Breast epithelium (tissue), 4 donors: Measurements from ENCODE around the gene KIF6. TPM values are rescaled to one million over a fixed set of nuclear protein-coding genes. Genes with fewer than 3 reads are reported as not detected.

Experiments
- DNase-seq, 2 donors: peaks; one replicate each; pipeline ENCODE4 v3.0.0-alpha.2; 2019; ENCODE audit warnings: low spot score in 2 of 2
- H3K27ac ChIP-seq, 2 donors: fragments of 200-600 bp; sonication (generic) in 1 of 2; one replicate each; pipeline ENCODE4 v1.5.1; 2016 to 2019; ENCODE audit warnings: mild to moderate bottlenecking in 1 of 2
- H3K27me3 ChIP-seq, 2 donors: fragments of 200-600 bp; sonication (generic) in 1 of 2; one replicate each; pipeline versions ENCODE4 v1.5.1 to v1.6.0; 2017 to 2019; ENCODE audit warnings: control low read depth in 1 of 2, mild to moderate bottlenecking in 1 of 2
- H3K36me3 ChIP-seq: fragments of 200-600 bp; one replicate; pipeline ENCODE4 v1.5.1; 2019
- H3K4me1 ChIP-seq, 2 donors: fragments of 200-600 bp; sonication (generic); one replicate each; pipeline ENCODE4 v1.5.1; 2016 to 2019; ENCODE audit warnings: control low read depth in 1 of 2
- H3K4me3 ChIP-seq, 3 donors: fragments of 200-600 bp; sonication (generic); 1 replicate in 2 of 3; 2 replicates in 1 of 3; pipeline ENCODE4 v1.5.1; 2016 to 2019; ENCODE audit warnings: mild to moderate bottlenecking in 3 of 3, moderate library complexity in 2 of 3
- H3K9me3 ChIP-seq, 2 donors: fragments of 200-600 bp; sonication (generic) in 1 of 2; one replicate each; pipeline ENCODE4 v1.5.1; 2016 to 2019; ENCODE audit warnings: control low read depth in 1 of 2
- CTCF ChIP-seq, 3 donors: fragments of 450-650 bp; IDR thresholded peaks; one replicate each; pipeline ENCODE4 v1.5.1; 2016 to 2017; ENCODE audit warnings: antibody characterized with exemption in 3 of 3, mild to moderate bottlenecking in 3 of 3, moderate library complexity in 3 of 3
- POLR2A ChIP-seq: fragments of 450-650 bp; IDR thresholded peaks from one replicate; pipeline ENCODE4 v1.6.1; 2016; ENCODE audit warnings: antibody characterized with exemption, mild to moderate bottlenecking, moderate library complexity
- POLR2AphosphoS5 ChIP-seq, 3 donors: sonication (generic); formaldehyde crosslinking; IDR thresholded peaks; one replicate each; pipeline ENCODE4 v1.6.1; 2017; ENCODE audit warnings: antibody characterized with exemption in 3 of 3
- intact Hi-C: fragments of 100-400 bp; cut with DNase I; formaldehyde crosslinking; loops from one replicate; pipeline ENCODE4 v1.15.1; 2023; ENCODE audit warnings: low total_unique reads
- total RNA-seq, 3 donors: library from RNA; depleted of rRNA; stranded (reverse); fragments of >200 nt; gene quantifications; one replicate each; pipeline ENCODE4 v1.1.0, GENCODE V29; 2016

The KIF6 gene
- total RNA-seq, 3 donors from 2014 or later, result under 0.01 to 0.80 (median 0.15) TPM

- no peaks in the 10 kb centered on the region for H3K4me1 ChIP-seq
- intact Hi-C loops, result no loop called here
- no peaks in the 10 kb centered on the region for H3K9me3 ChIP-seq
- H3K27ac ChIP-seq, result peak overlapping the region; percentile 10 to 62
- no peak for DNase-seq
- TF ChIP-seq POLR2A, result no peak
- no peak for TF ChIP-seq CTCF (IDR thresholded peaks at IDR 0.05)
- TF ChIP-seq POLR2AphosphoS5 (IDR thresholded peaks at IDR 0.05), result no peak
- H3K4me3 ChIP-seq, result no peak overlapping the region
- H3K27me3 ChIP-seq, result no peaks in the 10 kb centered on the region
- H3K36me3 ChIP-seq, result no peaks in the 10 kb centered on the region
Observed at GRCh38 chr6:39416026-39416425, 309.2 kb downstream of the KIF6 start.

GRCh38 chr6:39415482-39415881, 309.7 kb downstream of the KIF6 start:
- intact Hi-C loops, result no loop called here
- DNase-seq, result no peak
- no peak for TF ChIP-seq CTCF (IDR thresholded peaks at IDR 0.05)
- TF ChIP-seq POLR2A, result no peak
- TF ChIP-seq POLR2AphosphoS5 (IDR thresholded peaks at IDR 0.05), result no peak
- no peak overlapping the region for H3K27ac ChIP-seq
- no peaks in the 10 kb centered on the region for H3K4me1 ChIP-seq
- H3K4me3 ChIP-seq, result no peak overlapping the region
- H3K36me3 ChIP-seq, result no peaks in the 10 kb centered on the region
- no peaks in the 10 kb centered on the region for H3K27me3 ChIP-seq
- no peaks in the 10 kb centered on the region for H3K9me3 ChIP-seq

GRCh38 chr6:39411465-39411864, 313.7 kb downstream of the KIF6 start:
- no peak for TF ChIP-seq POLR2A
- TF ChIP-seq CTCF (IDR thresholded peaks at IDR 0.05), result no peak
- no peak for TF ChIP-seq POLR2AphosphoS5 (IDR thresholded peaks at IDR 0.05)
- Histone ChIP-seq H3K36me3 (no peaks in the 10 kb centered on the region), H3K27ac (no peak overlapping the region), H3K4me1 (no peaks in the 10 kb centered on the region), H3K27me3 (no peaks in the 10 kb centered on the region), H3K9me3 (no peaks in the 10 kb centered on the region), H3K4me3 (no peak overlapping the region)
- no peak for DNase-seq
- intact Hi-C loops, result no loop called here

GRCh38 chr6:39411001-39411400, 314.2 kb downstream of the KIF6 start:
- Histone ChIP-seq H3K4me1 (no peaks in the 10 kb centered on the region), H3K9me3 (no peaks in the 10 kb centered on the region), H3K27me3 (no peaks in the 10 kb centered on the region), H3K36me3 (no peaks in the 10 kb centered on the region), H3K4me3 (no peak overlapping the region), H3K27ac (no peak overlapping the region)
- intact Hi-C loops, result no loop called here
- no peak for DNase-seq
- no peak for TF ChIP-seq POLR2A
- TF ChIP-seq POLR2AphosphoS5 (IDR thresholded peaks at IDR 0.05), result no peak
- no peak for TF ChIP-seq CTCF (IDR thresholded peaks at IDR 0.05)

GRCh38 chr6:39409889-39410288, 315.3 kb downstream of the KIF6 start:
- no peaks in the 10 kb centered on the region for H3K27me3 ChIP-seq
- H3K27ac ChIP-seq, result no peak overlapping the region
- H3K4me1 ChIP-seq, result no peaks in the 10 kb centered on the region
- intact Hi-C loops, result no loop called here
- H3K36me3 ChIP-seq, result no peaks in the 10 kb centered on the region
- no peaks in the 10 kb centered on the region for H3K9me3 ChIP-seq
- no peak overlapping the region for H3K4me3 ChIP-seq
- TF ChIP-seq POLR2A (no peak), CTCF (IDR thresholded peaks at IDR 0.05) (no peak), POLR2AphosphoS5 (IDR thresholded peaks at IDR 0.05) (no peak)
- no peak for DNase-seq
